H9 (cell line): Measurements from ENCODE around the gene TARBP2. TPM values are rescaled to one million over a fixed set of nuclear protein-coding genes. Genes with fewer than 3 reads are reported as not detected.
A peak's percentile ranks its signal among the peaks of the same experiment; 100 is the strongest.

Experiments
- DNase-seq: peaks from one replicate; pipeline ENCODE4 v3.0.0-alpha.2; 2017
- H2AFZ ChIP-seq: one replicate; pipeline ENCODE4 v1.6.1; 2013; ENCODE audit warnings: mild to moderate bottlenecking, low read length, control low read depth, moderate library complexity
- H2AK5ac ChIP-seq: 2 replicates; pipeline ENCODE4 v1.6.1; 2013; ENCODE audit warnings: low read length, control low read depth, mixed read lengths; ENCODE audit not compliant: insufficient read length
- H2BK120ac ChIP-seq: one replicate; pipeline ENCODE4 v1.6.1; 2013; ENCODE audit warnings: low read depth, mild to moderate bottlenecking, low read length, control low read depth, inconsistent platforms; ENCODE audit not compliant: poor library complexity, severe bottlenecking
- H2BK12ac ChIP-seq: 2 replicates; pipeline ENCODE4 v1.6.1; 2013; ENCODE audit warnings: low read length, control low read depth, mixed read lengths, low read depth; ENCODE audit not compliant: insufficient read length
- H2BK15ac ChIP-seq: 2 replicates; pipeline ENCODE4 v1.6.1; 2013; ENCODE audit warnings: low read depth, low read length, control low read depth
- H2BK20ac ChIP-seq: one replicate; pipeline ENCODE4 v1.6.1; 2013; ENCODE audit warnings: low read depth, mild to moderate bottlenecking, low read length, control low read depth, inconsistent platforms; ENCODE audit not compliant: poor library complexity, severe bottlenecking
- H2BK5ac ChIP-seq: 2 replicates; pipeline ENCODE4 v1.6.1; 2013; ENCODE audit warnings: low read length, control low read depth, mixed read lengths; ENCODE audit not compliant: insufficient read length
- H3K14ac ChIP-seq: 2 replicates; pipeline ENCODE4 v1.6.1; 2013; ENCODE audit warnings: low read length, control low read depth; ENCODE audit not compliant: insufficient read depth
- H3K18ac ChIP-seq: 2 replicates; pipeline ENCODE4 v1.6.1; 2013; ENCODE audit warnings: low read depth, mild to moderate bottlenecking, mixed read lengths, low read length, control low read depth; ENCODE audit not compliant: insufficient read length
- H3K23ac ChIP-seq: 2 replicates; pipeline ENCODE4 v1.6.1; 2013; ENCODE audit warnings: low read length, control low read depth, mixed read lengths, low read depth; ENCODE audit not compliant: insufficient read length
- H3K23me2 ChIP-seq: 2 replicates; pipeline ENCODE4 v1.6.1; 2013; ENCODE audit warnings: low read depth, mild to moderate bottlenecking, mixed read lengths, low read length, control low read depth; ENCODE audit not compliant: insufficient read length, poor library complexity, severe bottlenecking
- H3K27ac ChIP-seq: 2 replicates; pipeline ENCODE4 v1.5.1; 2013; ENCODE audit warnings: low read length, control low read depth, mixed read lengths, low read depth; ENCODE audit not compliant: insufficient read length
- H3K27me3 ChIP-seq: 2 replicates; pipeline ENCODE4 v1.6.1; 2013; ENCODE audit warnings: low read length, control low read depth, inconsistent platforms; ENCODE audit not compliant: insufficient read depth
- H3K4ac ChIP-seq: 2 replicates; pipeline ENCODE4 v1.6.1; 2013; ENCODE audit warnings: low read depth, mild to moderate bottlenecking, control low read depth, inconsistent platforms, low read length, moderate library complexity
- H3K4me1 ChIP-seq: 2 replicates; pipeline ENCODE4 v1.6.1; 2013; ENCODE audit warnings: low read length, control low read depth, inconsistent platforms; ENCODE audit not compliant: insufficient read depth
- H3K4me2 ChIP-seq: 2 replicates; pipeline ENCODE4 v1.6.1; 2013; ENCODE audit warnings: low read length, control low read depth, mixed read lengths; ENCODE audit not compliant: insufficient read length, insufficient read depth
- H3K56ac ChIP-seq: 2 replicates; pipeline ENCODE4 v1.6.1; 2013; ENCODE audit warnings: low read depth, mild to moderate bottlenecking, mixed read lengths, low read length, control low read depth; ENCODE audit not compliant: insufficient read length
- H3K79me1 ChIP-seq: 2 replicates; pipeline ENCODE4 v1.6.1; 2013; ENCODE audit warnings: low read depth, mild to moderate bottlenecking, moderate library complexity, low read length, control low read depth, inconsistent platforms; ENCODE audit not compliant: insufficient read depth, poor library complexity, severe bottlenecking
- H3K79me2 ChIP-seq: 2 replicates; pipeline ENCODE4 v1.6.1; 2013; ENCODE audit warnings: low read length, control low read depth, inconsistent platforms; ENCODE audit not compliant: insufficient read depth
- H3K9ac ChIP-seq: 2 replicates; pipeline ENCODE4 v1.6.1; 2013; ENCODE audit warnings: low read length, control low read depth, mixed read lengths; ENCODE audit not compliant: insufficient read length; ENCODE audit errors: extremely low read depth
- H3K9me3 ChIP-seq: one replicate; pipeline ENCODE4 v1.6.1; 2013; ENCODE audit warnings: low read depth, low read length, inconsistent platforms; ENCODE audit not compliant: control insufficient read depth
- H3T11ph ChIP-seq: one replicate; pipeline ENCODE4 v1.6.1; 2013; ENCODE audit warnings: mild to moderate bottlenecking, low read length, control low read depth, inconsistent platforms
- H4K20me1 ChIP-seq: one replicate; pipeline ENCODE4 v1.6.1; 2013; ENCODE audit not compliant: control insufficient read depth, insufficient read length, insufficient read depth
- H4K5ac ChIP-seq: 2 replicates; pipeline ENCODE4 v1.6.1; 2013; ENCODE audit warnings: low read depth, mild to moderate bottlenecking, mixed read lengths, low read length, control low read depth; ENCODE audit not compliant: insufficient read length
- H4K8ac ChIP-seq: replicated peaks from 2 replicates; pipeline ENCODE4 v1.6.1; 2013; ENCODE audit warnings: low read length, control low read depth, mixed read lengths, low read depth; ENCODE audit not compliant: insufficient read length
- H4K91ac ChIP-seq: 2 replicates; pipeline ENCODE4 v1.6.1; 2013; ENCODE audit warnings: low read depth, mild to moderate bottlenecking, moderate library complexity, mixed read lengths, low read length, control low read depth; ENCODE audit not compliant: insufficient read length
- H3K27ac Mint-ChIP-seq, 3 experiments: 2 replicates in 2 of 3; 3 replicates in 1 of 3; pipeline ENCODE4 v1.8.0; 2020 to 2021; ENCODE audit warnings: mixed read lengths in 3 of 3, mild to moderate bottlenecking in 1 of 3, moderate library complexity in 1 of 3
- H3K27me3 Mint-ChIP-seq: 2 replicates; pipeline ENCODE4 v1.8.0; 2021; ENCODE audit warnings: low read depth, mild to moderate bottlenecking, moderate library complexity, mixed read lengths
- H3K36me3 Mint-ChIP-seq, 3 experiments: 2 replicates in 2 of 3; 3 replicates in 1 of 3; pipeline ENCODE4 v1.8.0; 2020 to 2021; ENCODE audit warnings: low read depth in 3 of 3, mixed read lengths in 3 of 3; ENCODE audit not compliant: insufficient read depth in 1 of 3
- H3K4me1 Mint-ChIP-seq, 2 experiments: 2 replicates each; pipeline ENCODE4 v1.8.0; 2020; ENCODE audit warnings: mixed read lengths in 2 of 2
- H3K4me3 Mint-ChIP-seq, 2 experiments: 2 replicates in 1 of 2; 3 replicates in 1 of 2; pipeline ENCODE4 v1.8.0; 2020 to 2021; ENCODE audit warnings: mild to moderate bottlenecking in 2 of 2, mixed read lengths in 2 of 2, moderate library complexity in 1 of 2
- H3K9me3 Mint-ChIP-seq, 2 experiments: 2 replicates in 1 of 2; 3 replicates in 1 of 2; pipeline ENCODE4 v1.8.0; 2020; ENCODE audit warnings: mild to moderate bottlenecking in 2 of 2, mixed read lengths in 2 of 2, moderate library complexity in 1 of 2
- WGBS: extraction: QIAGEN DNeasy Blood & Tissue Kit; methylation state at CpG from one replicate; pipeline ENCODE4 v1.1.7; 2013; ENCODE audit warnings: missing lambda C conversion rate, low lambda C conversion rate, mixed read lengths; ENCODE audit not compliant: insufficient read length; ENCODE audit errors: extremely low coverage; 5-methylcytosine and 5-hydroxymethylcytosine counted together
- total RNA-seq: library from RNA; stranded (reverse); gene quantifications from 2 replicates; pipeline ENCODE4 v1.2.1, GENCODE V29; 2021
- TF ChIP-seq, protein P1 (sequence below): fragments of 200-600 bp; sonication (generic); conservative IDR thresholded peaks from 3 replicates; pipeline ENCODE4 v1.8.0; 2021; ENCODE audit warnings: antibody characterized with exemption, mild to moderate bottlenecking

The TARBP2 gene
- total RNA-seq, 1 experiment from 2014 or later, result 79.2 TPM

DNA sequence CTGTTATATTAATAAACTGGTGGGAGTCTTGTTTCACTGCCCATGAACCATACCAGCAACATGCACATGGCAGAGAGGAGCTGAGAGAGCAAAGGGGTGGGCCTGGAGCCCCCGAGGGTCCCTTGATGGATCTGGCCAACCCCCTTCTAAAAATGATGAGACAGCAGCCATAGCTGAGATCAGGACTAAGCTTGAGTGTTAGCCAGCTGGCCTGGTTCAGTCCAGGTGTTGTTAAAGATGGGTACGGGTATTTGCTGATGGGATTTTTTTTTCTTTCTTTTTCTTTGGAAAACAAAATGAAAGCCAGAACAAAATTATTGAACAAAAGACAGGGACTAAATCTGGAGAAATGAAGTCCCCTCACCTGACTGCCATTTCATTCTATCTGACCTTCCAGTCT lies 33.2 kb upstream of the TARBP2 start:
- Histone ChIP-seq H3K27me3 (no peaks in the 10 kb centered on the region), H3K79me1 (peaks cover 9% of the 10 kb centered on the region), H3K18ac (no peak overlapping the region), H4K91ac (no peak overlapping the region), H3T11ph (no peak overlapping the region), H3K4ac (no peak overlapping the region), H2BK12ac (no peak overlapping the region), H3K9me3 (no peaks in the 10 kb centered on the region), H2BK20ac (no peak overlapping the region), H3K79me2 (no peaks in the 10 kb centered on the region; the same call in none of the 2 replicates), H3K14ac (no peak overlapping the region), H3K23ac (no peak overlapping the region), H2BK15ac (no peak overlapping the region), H3K4me2 (no peak overlapping the region), H3K9ac (no peak overlapping the region), H3K56ac (no peak overlapping the region), H4K5ac (no peak overlapping the region), H2BK5ac (no peak overlapping the region), H3K23me2 (no peaks in the 10 kb centered on the region), H2BK120ac (peak overlapping the region; percentile 16), H2AFZ (no peak overlapping the region), H4K20me1 (no peaks in the 10 kb centered on the region), H3K4me1 (no peaks in the 10 kb centered on the region), H2AK5ac (no peak overlapping the region), H4K8ac (no peak overlapping the region), H3K27ac (no peak overlapping the region)
- peak overlapping the region in 1 of 3 experiments; percentile 92; a peak in 2 of 7 replicates for H3K27ac Mint-ChIP-seq
- peaks cover 74 to 99% (median 96%) of the 10 kb centered on the region in 3 experiments for H3K36me3 Mint-ChIP-seq
- H3K4me1 Mint-ChIP-seq, result peaks cover 26 to 51% of the 10 kb centered on the region in 2 experiments
- TF ChIP-seq, protein P1, sequence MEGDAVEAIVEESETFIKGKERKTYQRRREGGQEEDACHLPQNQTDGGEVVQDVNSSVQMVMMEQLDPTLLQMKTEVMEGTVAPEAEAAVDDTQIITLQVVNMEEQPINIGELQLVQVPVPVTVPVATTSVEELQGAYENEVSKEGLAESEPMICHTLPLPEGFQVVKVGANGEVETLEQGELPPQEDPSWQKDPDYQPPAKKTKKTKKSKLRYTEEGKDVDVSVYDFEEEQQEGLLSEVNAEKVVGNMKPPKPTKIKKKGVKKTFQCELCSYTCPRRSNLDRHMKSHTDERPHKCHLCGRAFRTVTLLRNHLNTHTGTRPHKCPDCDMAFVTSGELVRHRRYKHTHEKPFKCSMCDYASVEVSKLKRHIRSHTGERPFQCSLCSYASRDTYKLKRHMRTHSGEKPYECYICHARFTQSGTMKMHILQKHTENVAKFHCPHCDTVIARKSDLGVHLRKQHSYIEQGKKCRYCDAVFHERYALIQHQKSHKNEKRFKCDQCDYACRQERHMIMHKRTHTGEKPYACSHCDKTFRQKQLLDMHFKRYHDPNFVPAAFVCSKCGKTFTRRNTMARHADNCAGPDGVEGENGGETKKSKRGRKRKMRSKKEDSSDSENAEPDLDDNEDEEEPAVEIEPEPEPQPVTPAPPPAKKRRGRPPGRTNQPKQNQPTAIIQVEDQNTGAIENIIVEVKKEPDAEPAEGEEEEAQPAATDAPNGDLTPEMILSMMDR, result no peak
- no peak overlapping the region for H3K4me3 Mint-ChIP-seq
- no peak for DNase-seq
- no peaks in the 10 kb centered on the region for H3K27me3 Mint-ChIP-seq
- no CpG with 5 or more reads among the region's 2 CpGs for WGBS
- no peaks in the 10 kb centered on the region; a peak in 1 of 5 replicates for H3K9me3 Mint-ChIP-seq
